Loucy (cell line): ENCODE data around the gene TSR1.

Source experiments
- H2AFZ ChIP-seq: fragments of 200-600 bp; sonication (generic); 2 replicates; pipeline ENCODE4 v1.6.0; 2016; ENCODE audit warnings: antibody characterized with exemption, mild to moderate bottlenecking, low read length, moderate library complexity
- H3F3A ChIP-seq: fragments of 200-600 bp; 2 replicates; pipeline ENCODE4 v1.6.0; 2016; ENCODE audit warnings: antibody characterized with exemption, low read depth, mild to moderate bottlenecking
- H3K27me3 ChIP-seq: fragments of 200-600 bp; sonication (generic); 2 replicates; pipeline ENCODE4 v1.6.1; 2014; ENCODE audit warnings: low read length, mild to moderate bottlenecking; ENCODE audit not compliant: insufficient read depth, poor library complexity, severe bottlenecking
- H3K36me3 ChIP-seq: fragments of 200-600 bp; sonication (generic); 2 replicates; pipeline ENCODE4 v1.6.1; 2016; ENCODE audit warnings: low read length; ENCODE audit not compliant: insufficient read depth
- H3K4me1 ChIP-seq: fragments of 200-600 bp; sonication (generic); 2 replicates; pipeline ENCODE4 v1.5.1; 2014; ENCODE audit warnings: low read length, mild to moderate bottlenecking; ENCODE audit not compliant: insufficient read depth, poor library complexity, severe bottlenecking
- H3K4me2 ChIP-seq: fragments of 200-600 bp; sonication (generic); 2 replicates; pipeline ENCODE4 v1.6.0; 2014; ENCODE audit warnings: antibody characterized with exemption, low read length, low read depth, mild to moderate bottlenecking; ENCODE audit not compliant: poor library complexity, severe bottlenecking
- H3K4me3 ChIP-seq: fragments of 200-600 bp; sonication (generic); 2 replicates; pipeline ENCODE4 v1.5.1; 2014; ENCODE audit warnings: low read length, mild to moderate bottlenecking, mixed read lengths; ENCODE audit not compliant: poor library complexity, severe bottlenecking
- H3K79me2 ChIP-seq: fragments of 200-600 bp; sonication (generic); 2 replicates; pipeline ENCODE4 v1.6.1; 2014; ENCODE audit warnings: low read length; ENCODE audit not compliant: insufficient read depth
- H3K9ac ChIP-seq: fragments of 200-600 bp; sonication (generic); 2 replicates; pipeline ENCODE4 v1.6.0; 2014; ENCODE audit warnings: mild to moderate bottlenecking, low read depth, low read length, moderate library complexity; ENCODE audit not compliant: poor library complexity, severe bottlenecking
- H3K9me2 ChIP-seq: fragments of 200-600 bp; sonication (generic); replicated peaks from 2 replicates; pipeline ENCODE4 v1.6.1; 2016; ENCODE audit warnings: low read depth, low read length, mixed read lengths
- H3K9me3 ChIP-seq: fragments of 200-600 bp; sonication (generic); 2 replicates; pipeline ENCODE4 v1.6.1; 2014; ENCODE audit warnings: mild to moderate bottlenecking, antibody characterized with exemption, low read length, low read depth; ENCODE audit not compliant: insufficient read depth
- H4K20me1 ChIP-seq: fragments of 200-600 bp; sonication (generic); 2 replicates; pipeline ENCODE4 v1.6.0; 2014; ENCODE audit warnings: antibody characterized with exemption, low read length, mild to moderate bottlenecking; ENCODE audit not compliant: insufficient read depth, poor library complexity, severe bottlenecking
- EZH2phosphoT487 ChIP-seq: fragments of 200-600 bp; IDR thresholded peaks from 2 replicates; pipeline ENCODE4 v1.6.1; 2018; ENCODE audit warnings: antibody characterized with exemption, mild to moderate bottlenecking, moderate library complexity, borderline replicate concordance
- TF ChIP-seq, protein P1 (sequence below): fragments of 200-600 bp; sonication (generic); conservative IDR thresholded peaks from 2 replicates; pipeline ENCODE4 v1.5.1; 2014; ENCODE audit warnings: mild to moderate bottlenecking, antibody characterized with exemption, low read length

The TSR1 gene

DNA sequence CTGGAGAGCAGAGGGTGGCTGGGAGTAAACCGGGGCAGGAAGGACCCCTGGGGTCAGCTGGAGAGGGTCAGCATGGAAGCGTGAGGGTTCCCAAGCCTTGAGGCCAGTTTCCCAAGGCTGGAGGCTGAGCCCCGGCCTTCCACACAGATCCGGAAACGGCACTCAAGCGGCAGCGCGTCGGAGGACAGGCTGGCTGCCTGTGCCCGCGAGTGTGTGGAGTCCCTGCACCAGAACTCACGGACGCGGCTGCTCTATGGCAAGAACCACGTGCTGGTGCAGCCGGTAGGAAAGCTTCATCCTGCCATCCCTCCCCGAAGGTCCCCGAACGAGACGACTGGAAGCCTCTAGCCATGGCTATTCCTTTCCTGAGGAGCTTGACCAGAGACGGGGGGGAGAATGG lies 27.1 kb upstream of the TSR1 start:
- peaks cover 6% of the 10 kb centered on the region; the same call in 1 of the 2 replicates for H3K36me3 ChIP-seq
- H3K4me2 ChIP-seq, result no peak overlapping the region
- no peaks in the 10 kb centered on the region for H4K20me1 ChIP-seq
- H3K4me3 ChIP-seq, result no peak overlapping the region
- no peaks in the 10 kb centered on the region for H3K79me2 ChIP-seq
- H3K9ac ChIP-seq, result no peak overlapping the region
- H3K9me2 ChIP-seq, result no peaks in the 10 kb centered on the region
- no peaks in the 10 kb centered on the region for H3K9me3 ChIP-seq
- no peaks in the 10 kb centered on the region for H3K4me1 ChIP-seq
- H2AFZ ChIP-seq, result no peak overlapping the region
- TF ChIP-seq EZH2phosphoT487, result no peak
- TF ChIP-seq, protein P1, sequence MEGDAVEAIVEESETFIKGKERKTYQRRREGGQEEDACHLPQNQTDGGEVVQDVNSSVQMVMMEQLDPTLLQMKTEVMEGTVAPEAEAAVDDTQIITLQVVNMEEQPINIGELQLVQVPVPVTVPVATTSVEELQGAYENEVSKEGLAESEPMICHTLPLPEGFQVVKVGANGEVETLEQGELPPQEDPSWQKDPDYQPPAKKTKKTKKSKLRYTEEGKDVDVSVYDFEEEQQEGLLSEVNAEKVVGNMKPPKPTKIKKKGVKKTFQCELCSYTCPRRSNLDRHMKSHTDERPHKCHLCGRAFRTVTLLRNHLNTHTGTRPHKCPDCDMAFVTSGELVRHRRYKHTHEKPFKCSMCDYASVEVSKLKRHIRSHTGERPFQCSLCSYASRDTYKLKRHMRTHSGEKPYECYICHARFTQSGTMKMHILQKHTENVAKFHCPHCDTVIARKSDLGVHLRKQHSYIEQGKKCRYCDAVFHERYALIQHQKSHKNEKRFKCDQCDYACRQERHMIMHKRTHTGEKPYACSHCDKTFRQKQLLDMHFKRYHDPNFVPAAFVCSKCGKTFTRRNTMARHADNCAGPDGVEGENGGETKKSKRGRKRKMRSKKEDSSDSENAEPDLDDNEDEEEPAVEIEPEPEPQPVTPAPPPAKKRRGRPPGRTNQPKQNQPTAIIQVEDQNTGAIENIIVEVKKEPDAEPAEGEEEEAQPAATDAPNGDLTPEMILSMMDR, result no peak
- H3F3A ChIP-seq, result no peaks in the 10 kb centered on the region
- no peaks in the 10 kb centered on the region for H3K27me3 ChIP-seq

DNA sequence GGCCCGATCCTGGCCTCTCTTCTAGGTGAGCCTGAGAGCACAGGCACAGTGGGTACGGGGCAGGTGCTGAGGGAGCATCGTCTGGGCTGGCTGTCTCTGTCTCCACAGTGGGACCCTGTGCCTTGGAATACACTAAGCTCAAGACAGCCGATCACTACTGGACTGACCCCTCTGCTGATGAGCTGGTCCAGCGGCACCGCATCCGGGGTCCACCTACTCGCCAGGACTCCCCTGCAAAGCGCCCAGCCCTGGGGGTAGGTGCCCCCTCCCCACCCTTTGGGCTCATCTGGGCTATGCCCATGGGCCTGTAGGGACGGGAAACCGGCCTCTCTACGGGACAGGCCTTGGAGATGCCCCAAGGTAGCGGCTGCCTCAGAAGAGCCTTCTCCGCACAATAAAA lies 26.6 kb upstream of the TSR1 start:
- Histone ChIP-seq H3F3A (no peaks in the 10 kb centered on the region), H4K20me1 (no peaks in the 10 kb centered on the region), H3K79me2 (no peaks in the 10 kb centered on the region), H3K4me3 (no peak overlapping the region), H3K36me3 (peaks cover 6% of the 10 kb centered on the region; the same call in 1 of the 2 replicates), H3K9me3 (no peaks in the 10 kb centered on the region), H3K27me3 (no peaks in the 10 kb centered on the region), H3K4me2 (no peak overlapping the region), H3K9ac (no peak overlapping the region), H3K4me1 (no peaks in the 10 kb centered on the region), H3K9me2 (no peaks in the 10 kb centered on the region), H2AFZ (no peak overlapping the region)
- TF ChIP-seq, protein P1, result no peak
- TF ChIP-seq EZH2phosphoT487, result no peak

- peaks cover 6% of the 10 kb centered on the region; the same call in 1 of the 2 replicates for H3K36me3 ChIP-seq
Observed at GRCh38 chr17:2362416-2362815, 26.2 kb upstream of the TSR1 start.

More at GRCh38 chr17:2362416-2362815, 26.2 kb upstream of the TSR1 start:
- H3K9ac ChIP-seq, result no peak overlapping the region
- TF ChIP-seq, protein P1, result no peak
- TF ChIP-seq EZH2phosphoT487, result no peak
- no peaks in the 10 kb centered on the region for H4K20me1 ChIP-seq
- no peaks in the 10 kb centered on the region for H3K79me2 ChIP-seq
- no peaks in the 10 kb centered on the region for H3F3A ChIP-seq
- no peaks in the 10 kb centered on the region for H3K27me3 ChIP-seq
- H3K4me1 ChIP-seq, result no peaks in the 10 kb centered on the region
- H3K9me3 ChIP-seq, result no peaks in the 10 kb centered on the region
- H3K4me2 ChIP-seq, result no peak overlapping the region
- H3K9me2 ChIP-seq, result no peaks in the 10 kb centered on the region
- H3K4me3 ChIP-seq, result no peak overlapping the region
- H2AFZ ChIP-seq, result no peak overlapping the region
